Hindlimb muscle (tissue), 1 donor: ENCODE measurements around the gene ADCY10. TPM values are rescaled to one million over a fixed set of nuclear protein-coding genes. Genes with fewer than 3 reads are reported as not detected.
"Not testable (repeated sequence)": the region's sequence is repeated elsewhere in the genome, so short reads cannot be mapped to it uniquely, and the experiment has no call there.

ENCODE experiments used
- DNase-seq: peaks from one replicate; pipeline ENCODE4 v3.0.0-alpha.2; 2013
- polyA plus RNA-seq: library from polyadenylated mRNA; unstranded; fragments of 120-200 nt; gene quantifications from one replicate; pipeline ENCODE4 v1.2.1, GENCODE V29; 2013; ENCODE audit not compliant: insufficient read length

ADCY10 gene
- polyA plus RNA-seq, 1 donor: 0.17 TPM

DNA sequence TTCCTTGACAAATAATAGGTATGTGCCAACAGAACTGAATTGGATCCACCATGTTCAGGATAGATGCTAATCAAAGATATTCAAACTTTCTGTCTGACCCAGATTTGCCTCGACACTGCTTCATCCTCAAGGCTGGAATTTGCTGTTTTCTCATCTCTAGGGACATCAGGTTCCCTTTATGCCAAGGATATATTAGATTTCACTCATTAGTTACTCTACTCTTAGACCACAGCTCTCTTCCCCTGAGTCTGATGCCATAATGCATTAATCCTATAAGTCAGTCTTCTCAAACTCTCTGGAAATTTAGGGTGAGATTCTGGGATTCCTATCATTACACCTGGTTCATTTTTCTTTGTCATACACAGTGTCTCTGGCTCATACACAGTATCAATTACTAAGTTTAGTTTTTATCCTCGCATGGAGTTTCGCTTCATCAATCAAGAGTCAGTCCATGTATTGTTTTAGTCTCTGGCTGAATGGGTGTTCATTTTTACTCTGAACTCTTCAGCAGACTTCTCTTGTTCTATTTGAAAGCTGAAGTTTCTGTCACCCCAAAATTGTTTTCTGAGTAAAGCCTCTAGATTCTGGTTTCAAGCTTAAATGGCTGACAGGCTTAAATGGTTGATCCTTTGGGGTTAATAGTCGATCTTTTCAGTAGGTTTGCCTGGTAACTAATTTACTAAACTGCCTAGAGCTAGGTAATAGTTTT lies 13.3 kb upstream of the ADCY10 start:
- no peak for DNase-seq

DNA sequence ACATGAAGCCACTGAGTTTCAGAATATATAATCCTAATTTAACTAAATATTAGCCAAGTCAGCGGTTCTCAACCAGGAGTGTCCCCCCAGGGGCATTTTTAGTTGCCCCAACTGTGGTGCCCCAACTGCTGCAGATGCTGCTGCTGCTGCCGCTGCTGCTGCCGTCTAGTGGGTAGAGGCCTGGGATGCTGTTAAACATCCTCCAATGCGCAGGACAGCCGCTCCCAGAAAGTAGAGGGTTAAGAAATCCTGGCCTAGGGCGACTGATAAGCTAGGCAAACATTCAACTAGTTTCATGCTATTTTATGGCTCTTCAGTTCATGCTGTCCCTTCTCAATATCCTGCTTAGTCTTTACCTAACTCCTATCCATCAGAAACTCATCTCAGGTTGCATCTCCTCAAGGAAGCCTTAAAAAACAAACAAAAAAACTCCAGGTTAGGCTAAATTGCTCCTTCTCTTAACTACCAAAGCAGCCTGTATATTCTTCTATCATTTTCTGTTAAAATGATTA lies 12.6 kb upstream of the ADCY10 start:
- DNase-seq: no peak

DNA sequence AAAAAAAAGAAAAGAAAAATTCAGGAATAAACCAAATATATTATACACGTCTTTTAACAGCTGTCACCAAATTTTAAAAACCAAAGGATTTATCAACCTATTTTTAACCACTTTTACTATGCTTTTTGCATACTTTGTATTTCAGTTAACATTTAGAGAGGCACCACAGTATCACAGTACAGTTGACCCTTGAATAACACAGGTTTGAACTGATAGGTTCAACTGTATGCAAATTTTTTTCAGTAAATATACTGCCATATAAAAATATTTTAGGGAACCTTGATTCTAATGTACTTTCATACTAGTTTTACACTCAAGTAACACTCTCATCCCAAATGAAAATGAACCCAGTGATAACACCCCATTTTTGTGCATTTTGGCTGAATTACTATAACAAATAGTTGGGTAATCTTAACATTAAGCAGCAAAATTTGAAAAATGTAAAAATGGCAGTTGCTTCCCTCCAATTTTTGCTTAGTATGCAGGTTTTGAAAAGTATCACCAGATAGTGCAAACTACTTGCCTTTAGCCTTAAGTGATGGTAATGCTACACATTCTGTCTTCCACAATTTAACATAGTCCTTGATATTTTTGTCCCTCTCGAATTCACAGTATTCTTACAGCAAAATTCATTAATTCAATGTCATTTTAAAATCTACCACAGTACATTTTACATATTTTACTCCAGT lies 10.8 kb upstream of the ADCY10 start:
- DNase-seq: no peak

DNA sequence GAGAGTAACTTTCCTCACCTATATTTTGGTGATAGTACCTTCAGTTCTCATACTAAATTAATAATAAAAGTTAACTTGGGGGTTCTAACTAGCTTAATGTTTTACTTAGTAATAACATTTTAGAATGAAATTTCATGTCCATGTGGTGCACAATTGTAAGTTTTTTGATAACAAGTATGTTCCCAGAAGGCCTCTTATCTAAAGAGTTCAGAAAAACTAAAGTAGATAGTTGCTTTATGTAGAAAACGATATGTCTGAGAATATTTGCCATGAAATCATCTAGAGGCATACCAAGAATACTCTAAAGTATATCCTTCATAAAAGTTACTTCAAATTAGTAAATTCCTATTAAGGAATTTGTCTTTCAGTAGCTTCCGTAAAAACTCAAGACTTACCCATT lies 10.2 kb upstream of the ADCY10 start:
- no peak for DNase-seq

DNA sequence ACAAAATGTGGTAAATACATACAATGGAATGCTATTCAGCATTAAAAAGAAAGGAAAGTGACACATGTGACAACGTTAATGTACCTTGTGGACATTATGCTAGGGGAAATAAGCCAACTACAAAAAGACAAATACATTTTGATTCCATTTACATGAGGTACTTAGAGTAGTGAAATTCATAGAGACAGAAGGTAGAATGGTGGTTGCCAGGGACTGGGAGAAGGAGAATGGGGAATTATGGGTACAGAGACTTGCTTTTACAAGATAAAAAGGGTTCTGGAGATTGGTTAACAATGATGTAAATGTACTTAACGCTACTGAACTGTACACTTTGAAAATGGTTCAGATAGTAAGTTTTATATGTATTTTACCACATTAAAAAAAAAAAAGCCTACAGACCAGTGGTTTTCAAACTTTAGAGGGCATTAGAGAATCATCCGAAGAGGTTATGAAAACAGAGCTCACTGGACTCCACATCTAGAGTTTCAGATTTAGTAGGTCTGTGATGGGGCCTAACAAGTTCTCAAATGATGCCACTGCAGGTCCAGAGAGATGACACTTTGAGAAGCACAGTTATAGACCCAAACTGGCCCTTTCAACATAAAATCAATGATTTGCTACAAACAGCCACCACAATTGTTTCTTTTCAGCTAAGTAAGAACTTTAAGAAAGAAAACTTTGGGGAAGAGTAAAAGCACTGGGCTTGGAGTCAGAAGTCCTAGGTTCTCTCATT lies 9.6 kb upstream of the ADCY10 start:
- no peak for DNase-seq

DNA sequence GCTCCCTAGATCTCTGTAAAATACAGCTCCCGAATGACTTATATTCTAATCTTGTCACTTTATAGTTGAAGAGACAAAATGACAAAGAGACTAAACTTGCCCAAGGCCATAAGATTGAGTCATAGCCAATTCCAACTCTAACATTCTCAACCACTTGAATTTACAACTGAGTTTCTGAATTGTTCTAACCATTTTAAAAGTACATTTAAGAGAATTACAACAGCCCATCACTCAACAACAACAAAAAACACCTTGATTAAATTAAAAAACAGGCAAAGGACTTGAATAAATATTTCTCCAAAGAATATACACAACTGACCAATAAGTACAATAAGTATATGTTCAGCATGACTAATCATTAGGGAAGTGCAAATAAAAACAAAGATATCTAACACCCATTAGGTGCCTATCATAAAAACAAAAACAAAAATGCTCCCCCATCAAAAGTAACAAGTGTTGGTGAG lies 8.7 kb upstream of the ADCY10 start:
- DNase-seq: no peak

DNA sequence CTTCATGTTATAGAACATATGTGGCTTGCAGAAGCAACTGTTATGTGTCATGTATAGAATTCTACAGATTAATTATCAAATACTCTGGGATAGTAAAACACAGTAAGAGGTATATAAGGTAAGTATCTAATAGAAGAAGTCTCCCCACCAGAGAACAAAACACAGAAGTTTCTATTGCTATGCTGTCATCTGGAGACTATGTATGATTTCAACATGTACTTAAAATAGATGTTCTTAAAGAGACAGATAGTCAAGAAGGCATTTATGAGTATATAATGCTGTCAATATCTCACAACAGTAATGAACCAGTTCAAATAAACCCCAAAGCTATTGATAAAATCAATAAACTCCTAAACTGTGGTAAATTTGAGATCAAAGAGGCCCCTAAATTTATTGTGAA lies 8.1 kb upstream of the ADCY10 start:
- no peak for DNase-seq

DNA sequence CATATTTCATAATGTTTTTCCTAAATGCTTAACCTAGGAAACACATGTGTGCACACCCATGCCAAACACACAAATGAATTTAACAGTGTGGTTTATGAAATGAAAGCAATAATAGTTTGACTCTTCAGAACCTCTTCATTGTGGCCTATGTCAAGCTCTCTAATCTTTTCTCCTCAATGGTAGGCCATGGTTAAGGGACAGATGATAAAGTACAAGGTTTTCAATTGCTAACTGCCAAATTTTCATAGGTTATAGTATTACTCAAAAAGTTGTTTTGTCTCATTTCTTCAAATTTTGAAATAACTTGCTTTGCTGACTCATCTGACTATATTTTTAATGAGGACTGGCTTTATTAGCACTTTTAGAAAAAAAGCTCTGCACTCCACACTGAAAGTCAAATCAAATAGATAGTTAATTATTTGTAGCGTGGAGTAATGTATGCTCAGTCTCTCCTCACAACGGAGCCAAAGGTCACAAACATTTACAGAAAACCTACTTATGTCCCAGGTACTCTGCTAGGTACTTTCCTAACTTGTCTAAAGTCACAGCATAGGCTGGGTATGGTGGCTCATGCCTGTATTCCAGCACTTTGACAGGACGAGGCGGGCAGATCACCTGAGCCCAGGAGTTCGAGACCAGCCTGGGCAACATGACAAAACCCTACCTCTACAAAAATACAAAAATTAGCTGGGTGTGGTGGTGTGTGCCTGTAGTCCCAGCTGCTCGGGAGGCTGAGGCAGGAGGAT lies 3.0 kb upstream of the ADCY10 start:
- DNase-seq: no peak

DNA sequence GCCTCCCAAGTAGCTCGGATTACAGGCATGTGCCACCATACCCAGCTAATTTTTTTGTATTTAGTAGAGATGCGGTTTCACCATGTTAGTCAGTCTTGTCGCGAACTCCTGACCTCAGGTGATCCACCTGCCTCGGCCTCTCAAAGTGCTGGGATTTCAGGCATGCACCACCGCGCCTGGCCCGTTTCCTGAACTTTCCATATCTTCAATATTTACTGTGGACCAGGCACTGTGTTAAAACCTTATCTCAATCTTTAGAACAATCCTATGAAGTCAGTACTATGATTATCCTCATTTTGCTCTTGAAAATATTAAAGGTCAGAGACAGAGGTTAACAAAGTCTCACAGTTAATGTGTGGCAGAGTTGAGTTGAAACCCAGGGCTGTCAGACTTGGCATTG lies 1.6 kb upstream of the ADCY10 start:
- no peak for DNase-seq

DNA sequence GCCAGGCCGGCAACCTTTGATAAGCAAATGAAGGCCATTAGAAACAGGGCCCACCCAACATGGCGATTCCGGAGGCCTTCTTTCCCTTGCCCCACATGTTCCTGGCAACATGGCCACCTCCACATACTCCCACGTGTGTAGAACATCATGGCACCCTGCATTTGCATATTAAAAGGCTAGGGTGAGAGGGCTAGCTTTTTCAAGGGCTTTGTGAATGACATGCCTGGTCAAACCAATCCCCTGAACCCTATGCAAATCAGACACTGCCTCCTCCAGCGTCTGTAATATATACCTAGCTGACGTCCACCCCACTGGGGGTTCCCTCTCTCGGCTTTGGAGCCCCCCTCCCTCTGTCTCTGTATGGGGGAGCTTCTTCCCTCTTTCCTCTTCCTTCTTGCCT lies 1.6 kb downstream of the ADCY10 start:
- DNase-seq: no peak

DNA sequence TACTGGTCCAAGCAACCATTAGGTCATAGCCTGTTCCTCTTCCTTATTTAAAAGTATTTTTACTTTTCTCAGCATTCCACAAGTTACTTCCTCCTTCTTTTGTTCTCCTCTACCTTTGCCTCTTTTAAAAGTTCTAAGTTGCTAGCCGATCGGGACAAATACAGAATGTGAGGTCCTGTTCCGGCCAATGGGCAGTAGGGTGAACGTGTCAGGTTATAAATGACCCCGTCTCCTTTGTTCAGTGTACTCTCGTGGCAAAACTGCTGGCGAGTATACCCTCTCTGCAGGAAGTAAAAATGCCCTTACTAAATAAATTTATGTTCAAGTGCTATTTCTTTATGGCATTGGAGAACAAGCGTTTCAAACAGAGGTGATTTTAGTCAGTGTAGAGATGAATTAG lies 2.5 kb downstream of the ADCY10 start:
- DNase-seq: no peak

DNA sequence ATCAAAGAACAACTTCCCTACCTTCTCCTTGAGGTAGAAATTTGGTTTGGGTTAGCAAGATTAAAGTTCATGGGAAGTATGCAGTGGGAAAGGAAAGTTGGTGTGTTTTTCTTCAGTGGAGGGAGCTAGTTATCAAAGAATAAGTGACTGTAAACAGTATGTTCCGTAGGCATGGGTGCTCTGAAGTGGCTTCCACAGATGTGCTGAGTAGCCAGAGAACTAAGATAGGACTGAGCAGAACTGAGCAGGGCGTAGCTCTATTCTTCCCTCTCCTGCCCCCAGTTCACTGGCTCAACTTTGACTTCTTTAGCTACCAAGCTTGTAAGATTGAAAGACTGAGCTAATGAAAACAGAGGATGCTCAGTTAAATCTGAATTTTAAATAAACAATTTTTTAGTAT lies 3.4 kb downstream of the ADCY10 start:
- DNase-seq: no peak

DNA sequence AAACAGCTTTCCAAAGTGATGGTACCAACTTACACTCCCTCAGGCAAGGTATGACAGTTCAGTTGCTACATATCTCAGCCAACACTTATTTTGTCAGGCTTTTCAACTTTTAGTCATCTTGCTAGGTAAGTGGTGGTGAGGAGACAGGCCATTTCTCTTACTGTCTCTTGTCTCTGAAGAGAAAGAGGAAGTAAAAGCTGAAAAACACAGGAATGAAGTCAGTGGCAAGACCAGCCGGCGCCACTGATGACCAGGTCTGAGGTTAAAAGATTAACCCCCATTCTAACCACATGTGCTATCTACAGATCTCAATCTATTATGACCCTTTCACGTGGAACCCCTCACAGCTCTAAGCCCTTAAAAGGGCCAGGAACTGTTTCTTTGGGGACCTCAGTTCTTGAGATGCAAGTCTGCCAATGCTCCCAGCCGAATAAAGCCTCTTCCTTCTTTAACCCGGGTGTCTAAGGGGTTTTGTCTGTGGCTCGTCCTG lies 4.2 kb downstream of the ADCY10 start:
- DNase-seq: no peak

DNA sequence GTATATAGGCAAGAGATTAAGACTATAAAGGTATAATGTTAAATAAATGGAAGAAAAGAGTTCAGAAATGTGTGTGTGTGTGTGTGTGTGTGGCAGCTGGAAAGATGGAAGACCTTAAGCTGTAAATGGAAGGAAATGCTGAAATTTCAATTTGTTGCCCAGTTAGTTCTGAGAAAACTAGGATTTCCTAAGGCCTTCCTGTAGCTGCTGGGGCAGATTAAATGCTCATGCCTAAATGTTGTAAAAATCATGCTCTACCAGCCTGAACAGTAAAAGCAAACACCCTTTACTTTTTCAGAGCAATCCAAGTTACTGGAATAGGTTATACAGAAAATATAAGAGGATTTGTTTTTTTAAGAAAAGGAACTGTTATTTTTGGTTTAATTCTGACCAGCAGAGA lies 8.3 kb downstream of the ADCY10 start:
- DNase-seq: no peak

DNA sequence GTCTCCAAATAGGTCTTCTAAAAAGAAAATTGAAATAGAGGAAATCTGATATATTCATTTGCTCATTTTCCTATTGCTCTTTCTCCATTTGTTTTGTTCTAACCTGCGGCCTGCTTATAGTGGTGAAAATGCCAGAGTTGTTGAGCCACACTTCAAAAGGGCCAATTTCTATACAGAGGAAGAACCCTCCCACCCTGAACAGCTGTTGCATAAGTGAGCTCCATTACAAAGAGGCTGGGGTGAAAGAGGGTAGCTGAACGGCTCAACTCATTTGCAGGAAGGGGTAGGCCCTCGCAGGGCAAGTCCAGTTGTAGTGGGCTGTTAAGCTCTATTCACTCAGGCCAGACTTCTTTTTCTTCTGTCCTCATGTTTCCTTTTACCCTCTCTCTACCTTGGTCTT lies 8.8 kb downstream of the ADCY10 start:
- no peak for DNase-seq

DNA sequence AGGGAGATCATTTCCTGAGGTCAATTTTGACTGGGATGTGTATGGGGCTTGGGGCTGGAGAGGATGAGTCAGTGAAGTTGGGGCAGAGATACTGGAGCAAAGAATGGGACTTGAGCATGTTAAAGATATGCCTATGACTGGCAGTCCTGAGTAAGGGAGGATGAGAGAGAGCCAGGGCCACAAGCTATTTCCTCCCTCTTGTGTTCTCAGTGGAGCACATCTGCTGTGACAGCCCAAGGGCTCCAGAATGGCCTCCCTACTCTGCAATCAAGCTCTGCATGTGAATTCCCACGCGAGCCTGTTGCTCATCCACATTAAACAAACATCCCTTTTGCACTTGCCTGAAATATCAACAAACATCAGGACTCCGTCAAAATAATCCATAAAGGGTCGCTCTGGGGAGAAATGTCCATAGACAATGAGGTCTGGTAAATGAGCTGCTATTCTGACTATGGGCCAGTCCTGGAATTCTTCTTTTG lies 9.2 kb downstream of the ADCY10 start:
- no peak for DNase-seq

DNA sequence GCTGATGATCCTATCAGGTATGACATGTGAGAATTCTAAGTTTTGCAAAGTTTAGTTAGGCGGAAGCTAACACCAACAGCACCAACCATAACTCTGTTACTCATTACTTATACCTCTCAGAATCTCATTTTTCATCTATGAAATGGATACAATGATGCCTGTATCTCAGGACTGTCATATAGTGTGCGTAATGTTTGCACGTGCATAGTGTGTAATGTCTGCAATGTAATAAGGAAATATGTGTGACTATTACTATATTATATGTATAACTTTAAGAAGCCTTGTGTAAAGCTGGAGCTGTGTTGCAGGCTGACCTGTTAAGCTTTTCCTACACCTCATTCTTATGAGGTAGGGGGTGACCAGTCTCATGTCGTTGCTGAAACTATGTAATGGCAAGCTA lies 13.0 kb downstream of the ADCY10 start:
- no peak for DNase-seq

DNA sequence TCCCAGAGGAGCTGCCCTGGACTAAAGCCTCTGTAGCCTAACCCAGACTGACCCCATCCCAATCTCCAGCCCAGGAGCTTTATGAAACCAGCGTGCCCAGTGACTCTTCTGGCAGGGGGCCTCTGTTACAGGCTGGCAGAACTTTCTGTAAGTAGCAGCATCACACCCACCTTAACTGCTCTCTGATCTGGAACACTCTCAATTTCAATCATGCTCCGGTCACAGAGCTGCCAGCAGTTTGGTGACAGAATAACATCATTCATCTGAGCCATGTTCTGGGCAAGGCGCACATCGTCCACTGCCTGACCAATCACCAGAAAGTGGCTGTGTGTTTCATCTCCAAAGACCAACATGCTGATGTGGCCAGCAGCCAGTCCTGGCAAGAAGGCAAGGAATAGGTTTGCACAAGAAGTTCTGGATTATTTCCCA lies 14.7 kb downstream of the ADCY10 start:
- DNase-seq: no peak

DNA sequence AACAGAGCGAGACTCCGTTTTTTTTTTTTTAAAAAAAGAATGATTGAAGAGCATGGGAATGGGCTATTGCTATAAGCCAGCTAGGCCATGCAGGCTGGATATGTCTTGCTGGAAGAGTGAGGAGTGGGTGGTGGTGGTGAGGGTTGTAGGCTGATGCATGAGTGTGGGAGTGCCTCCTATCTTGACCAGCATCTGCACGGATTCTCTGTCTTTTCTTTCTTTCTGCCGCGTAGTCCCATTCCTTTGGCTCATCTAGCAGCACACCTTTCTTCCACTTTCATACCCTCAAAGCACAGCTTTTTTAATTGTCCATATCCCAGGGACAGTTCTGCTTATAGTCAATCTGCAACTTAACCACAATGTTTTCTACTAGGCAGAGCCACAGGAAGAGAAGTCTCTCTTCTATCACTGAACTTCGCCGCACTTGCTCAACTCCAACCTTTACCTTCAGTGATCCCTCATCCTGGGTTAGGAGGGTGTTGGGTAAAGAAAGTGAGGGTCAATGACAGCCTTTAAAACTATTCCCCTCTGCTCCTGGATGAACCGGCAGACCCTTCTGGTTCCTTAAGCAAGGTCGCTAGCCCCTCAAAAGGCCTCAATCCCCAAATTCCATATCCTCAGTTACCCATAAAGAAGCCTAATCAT lies 15.2 kb downstream of the ADCY10 start:
- DNase-seq: no peak

DNA sequence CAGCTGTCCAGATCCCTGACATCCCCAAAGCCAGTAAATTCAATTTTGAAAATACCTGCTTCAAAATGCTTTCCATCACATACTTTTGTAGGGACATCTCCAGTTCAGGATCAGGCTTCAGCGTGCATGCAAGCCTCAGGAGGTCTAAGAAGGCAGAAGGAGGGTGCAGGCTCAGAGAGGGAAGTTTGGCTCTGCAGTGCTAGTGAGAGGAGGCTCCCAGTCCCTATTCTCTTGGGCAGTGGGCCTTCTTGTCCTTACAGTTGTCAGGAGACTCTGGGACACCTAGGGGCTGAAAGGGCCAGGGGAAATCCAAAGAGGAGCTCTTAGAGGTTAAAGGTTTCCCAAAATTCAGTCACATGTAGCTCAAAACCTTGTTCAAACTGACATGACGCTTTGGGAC lies 20.1 kb downstream of the ADCY10 start:
- DNase-seq: no peak

DNA sequence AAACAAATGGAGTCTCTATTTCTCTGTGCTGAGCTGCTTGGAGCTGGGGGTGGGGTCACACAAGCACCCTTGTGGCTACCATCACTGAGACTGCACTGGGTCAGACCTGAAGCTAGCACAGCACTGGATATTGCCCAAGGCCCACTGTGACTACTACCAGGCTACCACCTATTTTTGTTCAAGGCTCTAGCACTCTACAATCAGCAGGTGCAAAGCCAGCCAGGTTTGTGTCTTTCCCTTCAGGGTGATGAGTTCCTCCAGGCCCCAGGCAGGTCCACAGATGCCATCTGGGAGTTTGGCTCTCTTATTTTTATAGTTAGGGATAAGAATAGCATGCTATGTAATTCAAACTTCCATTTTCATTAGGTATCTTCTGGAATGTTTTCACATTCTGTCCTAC lies 23.5 kb downstream of the ADCY10 start:
- DNase-seq: no peak

DNA sequence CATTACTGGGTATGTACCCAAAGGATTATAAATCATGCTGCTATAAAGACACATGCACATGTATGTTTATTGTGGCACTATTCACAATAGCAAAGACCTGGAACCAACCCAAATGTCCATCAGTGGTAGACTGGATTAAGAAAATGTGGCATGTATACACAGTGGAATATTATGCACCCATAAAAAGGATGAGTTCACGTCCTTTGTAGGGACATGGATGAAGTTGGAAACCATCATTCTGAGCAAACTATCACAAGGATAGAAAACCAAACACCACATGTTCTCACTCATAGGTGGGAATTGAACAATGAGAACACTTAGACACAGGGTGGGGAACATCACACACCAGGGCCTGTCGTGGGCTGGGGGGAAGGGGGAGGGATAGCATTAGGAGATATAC lies 26.7 kb downstream of the ADCY10 start:
- DNase-seq: not testable (repeated sequence)
